Lower lobe of right lung (tissue), 2 donors: Measurements from ENCODE around the gene DAB1. TPM values are rescaled to one million over a fixed set of nuclear protein-coding genes. Genes with fewer than 3 reads are reported as not detected.

Source experiments
- ATAC-seq, 2 donors: fragments of 200-7000 bp; cut with Tn5 transposase; one replicate each; pipeline ENCODE4 v1.9.1; 2020 to 2022; ENCODE audit warnings: mild to moderate bottlenecking in 2 of 2, moderate library complexity in 2 of 2
- DNase-seq: peaks from one replicate; pipeline ENCODE4 v3.0.0-alpha.2; 2020
- H3K27ac ChIP-seq: fragments of 200-600 bp; one replicate; pipeline ENCODE4 v1.8.0; 2022
- H3K27me3 ChIP-seq: fragments of 200-600 bp; one replicate; pipeline ENCODE4 v1.8.0; 2022; ENCODE audit warnings: low read depth
- H3K36me3 ChIP-seq: fragments of 200-600 bp; one replicate; pipeline ENCODE4 v1.8.0; 2022; ENCODE audit warnings: mild to moderate bottlenecking
- H3K4me1 ChIP-seq: fragments of 200-600 bp; one replicate; pipeline ENCODE4 v1.8.0; 2022
- H3K4me3 ChIP-seq: fragments of 200-600 bp; one replicate; pipeline ENCODE4 v1.8.0; 2022; ENCODE audit warnings: mild to moderate bottlenecking
- H3K9me3 ChIP-seq: fragments of 200-600 bp; one replicate; pipeline ENCODE4 v1.8.0; 2022
- CTCF ChIP-seq: fragments of 200-600 bp; IDR thresholded peaks from one replicate; pipeline ENCODE4 v1.8.0; 2022; ENCODE audit warnings: antibody characterized with exemption, mild to moderate bottlenecking
- intact Hi-C: fragments of 100-400 bp; cut with DNase I; formaldehyde crosslinking; loops from one replicate; pipeline ENCODE4 v1.11.0; 2022
- total RNA-seq: library from RNA; stranded (reverse); fragmentation: NEBNext Ultra II Directional; extraction: Animal tissue kit (Norgen Biotek cat#: 25700); gene quantifications from one replicate; pipeline ENCODE4 v1.2.1, GENCODE V29; 2021
- donor health status: DM: no; HTN: yes; CAD: no; lungs with severe emphysema.

The DAB1 gene
- total RNA-seq, 1 donor from 2014 or later = 1.9 TPM

GRCh38 chr1:57061369-57061768 lies 362.5 kb downstream of the DAB1 start:
- Histone ChIP-seq H3K36me3 (no peaks in the 10 kb centered on the region), H3K4me3 (no peak overlapping the region), H3K27ac (no peak overlapping the region), H3K4me1 (no peaks in the 10 kb centered on the region), H3K27me3 (no peaks in the 10 kb centered on the region), H3K9me3 (no peaks in the 10 kb centered on the region)
- ATAC-seq (no peak), DNase-seq (no peak)
- intact Hi-C loops = no loop called here
- no peak for TF ChIP-seq CTCF

GRCh38 chr1:57060451-57060850 lies 363.4 kb downstream of the DAB1 start:
- Histone ChIP-seq H3K27me3 (no peaks in the 10 kb centered on the region), H3K9me3 (no peaks in the 10 kb centered on the region), H3K4me3 (no peak overlapping the region), H3K36me3 (no peaks in the 10 kb centered on the region), H3K27ac (no peak overlapping the region), H3K4me1 (no peaks in the 10 kb centered on the region)
- ATAC-seq = no peak
- TF ChIP-seq CTCF = no peak
- intact Hi-C loops = no loop called here
- no peak for DNase-seq

- Histone ChIP-seq H3K27me3 (no peaks in the 10 kb centered on the region), H3K4me3 (no peak overlapping the region), H3K36me3 (no peaks in the 10 kb centered on the region), H3K9me3 (no peaks in the 10 kb centered on the region), H3K4me1 (no peaks in the 10 kb centered on the region), H3K27ac (no peak overlapping the region)
- no peak for DNase-seq
- intact Hi-C loops = no loop called here
- no peak for ATAC-seq
- no peak for TF ChIP-seq CTCF
Observed at GRCh38 chr1:57058652-57059501, 365.0 kb downstream of the DAB1 start.

GRCh38 chr1:57048856-57049255 lies 375.0 kb downstream of the DAB1 start:
- Histone ChIP-seq H3K27ac (no peak overlapping the region), H3K4me1 (no peaks in the 10 kb centered on the region), H3K4me3 (no peak overlapping the region), H3K9me3 (no peaks in the 10 kb centered on the region), H3K27me3 (no peaks in the 10 kb centered on the region), H3K36me3 (no peaks in the 10 kb centered on the region)
- DNase-seq (no peak), ATAC-seq (no peak)
- intact Hi-C loops = no loop called here
- no peak for TF ChIP-seq CTCF

GRCh38 chr1:57046462-57046861 lies 377.4 kb downstream of the DAB1 start:
- intact Hi-C loops = no loop called here

More at GRCh38 chr1:57046462-57046861, 377.4 kb downstream of the DAB1 start:
- Histone ChIP-seq H3K36me3 (no peaks in the 10 kb centered on the region), H3K27ac (no peak overlapping the region), H3K4me1 (no peaks in the 10 kb centered on the region), H3K4me3 (no peak overlapping the region), H3K27me3 (no peaks in the 10 kb centered on the region), H3K9me3 (no peaks in the 10 kb centered on the region)
- ATAC-seq (no peak), DNase-seq (no peak)
- no peak for TF ChIP-seq CTCF
